ENCODE data around the gene CDH4. TPM values are rescaled to one million over a fixed set of nuclear protein-coding genes. Genes with fewer than 3 reads are reported as not detected.

CDH4 gene
- total RNA-seq, 1 experiment from 2014 or later: 25.0 TPM

- H3K36me3 Mint-ChIP-seq (ENCODE audit: insufficient read depth, unreplicated experiment): no peaks in the 10 kb centered on the region
- POLR2A ChIA-PET: interaction anchor here (1.0 kb wide), 1 partner anchor 26 kb away, joined by 3 read pairs; no protein-coding TSS in a partner anchor
- H3K27me3 Mint-ChIP-seq (ENCODE audit: insufficient read depth, unreplicated experiment): no peaks in the 10 kb centered on the region
- BruUV-seq (replicated peaks): no TSS peak
- peak; percentile 23 for DNase-seq (ENCODE audit: unreplicated experiment)
- H3K4me1 Mint-ChIP-seq (ENCODE audit: insufficient read depth, unreplicated experiment): peaks cover 21% of the 10 kb centered on the region
- CTCF ChIA-PET: no interaction called here
- H3K27ac Mint-ChIP-seq (ENCODE audit: low read depth, unreplicated experiment): no peak overlapping the region
- H3K4me3 Mint-ChIP-seq (ENCODE audit: unreplicated experiment): no peak overlapping the region
- intact Hi-C loops (cut with micrococcal nuclease): no loop called here
- H3K9me3 Mint-ChIP-seq (ENCODE audit: unreplicated experiment): peaks cover 5% of the 10 kb centered on the region
- TF ChIP-seq CTCF (IDR thresholded peaks at IDR 0.05; ENCODE audit: unreplicated experiment): no peak
These were observed 501.4 kb downstream of the CDH4 start for GRCh38 chr20:61753316-61753942.

GRCh38 chr20:61753987-61754956 is 502.2 kb downstream of the CDH4 start:
- Mint-ChIP-seq H3K27ac (ENCODE audit: low read depth, unreplicated experiment) (no peak overlapping the region), H3K27me3 (ENCODE audit: insufficient read depth, unreplicated experiment) (no peaks in the 10 kb centered on the region), H3K4me3 (ENCODE audit: unreplicated experiment) (no peak overlapping the region), H3K36me3 (ENCODE audit: insufficient read depth, unreplicated experiment) (no peaks in the 10 kb centered on the region), H3K4me1 (ENCODE audit: insufficient read depth, unreplicated experiment) (peaks cover 21% of the 10 kb centered on the region), H3K9me3 (ENCODE audit: unreplicated experiment) (peaks cover 5% of the 10 kb centered on the region)
- no peak for DNase-seq (ENCODE audit: unreplicated experiment)
- intact Hi-C loops (cut with micrococcal nuclease): no loop called here
- no peak for TF ChIP-seq CTCF (IDR thresholded peaks at IDR 0.05; ENCODE audit: unreplicated experiment)
- CTCF ChIA-PET: no interaction called here
- POLR2A ChIA-PET: no interaction called here
- BruUV-seq (replicated peaks): no TSS peak

- BruUV-seq (replicated peaks): no TSS peak
- intact Hi-C loops (cut with micrococcal nuclease): no loop called here
- Mint-ChIP-seq H3K4me1 (ENCODE audit: insufficient read depth, unreplicated experiment) (peaks cover 21% of the 10 kb centered on the region), H3K27ac (ENCODE audit: low read depth, unreplicated experiment) (no peak overlapping the region), H3K27me3 (ENCODE audit: insufficient read depth, unreplicated experiment) (no peaks in the 10 kb centered on the region), H3K9me3 (ENCODE audit: unreplicated experiment) (peaks cover 5% of the 10 kb centered on the region), H3K36me3 (ENCODE audit: insufficient read depth, unreplicated experiment) (no peaks in the 10 kb centered on the region), H3K4me3 (ENCODE audit: unreplicated experiment) (no peak overlapping the region)
- ChIA-PET POLR2A (interaction anchor here (0.7 kb wide), 1 partner anchor 19 kb away, joined by 3 read pairs; no protein-coding TSS in a partner anchor), CTCF (interaction anchor here (0.9 kb wide), 1 partner anchor 73 kb away, joined by 4 read pairs; no protein-coding TSS in a partner anchor)
- no peak for DNase-seq (ENCODE audit: unreplicated experiment)
- TF ChIP-seq CTCF (IDR thresholded peaks at IDR 0.05; ENCODE audit: unreplicated experiment): no peak
These were observed 503.1 kb downstream of the CDH4 start for GRCh38 chr20:61754976-61755778.

Data from MCF 10A (cell line).